ENCODE measurements around the gene FGD2. TPM values are rescaled to one million over a fixed set of nuclear protein-coding genes. Genes with fewer than 3 reads are reported as not detected.

FGD2 gene
- total RNA-seq, 4 donors from 2014 or later: 2.7 to 9.2 (median 5.2) TPM

DNA sequence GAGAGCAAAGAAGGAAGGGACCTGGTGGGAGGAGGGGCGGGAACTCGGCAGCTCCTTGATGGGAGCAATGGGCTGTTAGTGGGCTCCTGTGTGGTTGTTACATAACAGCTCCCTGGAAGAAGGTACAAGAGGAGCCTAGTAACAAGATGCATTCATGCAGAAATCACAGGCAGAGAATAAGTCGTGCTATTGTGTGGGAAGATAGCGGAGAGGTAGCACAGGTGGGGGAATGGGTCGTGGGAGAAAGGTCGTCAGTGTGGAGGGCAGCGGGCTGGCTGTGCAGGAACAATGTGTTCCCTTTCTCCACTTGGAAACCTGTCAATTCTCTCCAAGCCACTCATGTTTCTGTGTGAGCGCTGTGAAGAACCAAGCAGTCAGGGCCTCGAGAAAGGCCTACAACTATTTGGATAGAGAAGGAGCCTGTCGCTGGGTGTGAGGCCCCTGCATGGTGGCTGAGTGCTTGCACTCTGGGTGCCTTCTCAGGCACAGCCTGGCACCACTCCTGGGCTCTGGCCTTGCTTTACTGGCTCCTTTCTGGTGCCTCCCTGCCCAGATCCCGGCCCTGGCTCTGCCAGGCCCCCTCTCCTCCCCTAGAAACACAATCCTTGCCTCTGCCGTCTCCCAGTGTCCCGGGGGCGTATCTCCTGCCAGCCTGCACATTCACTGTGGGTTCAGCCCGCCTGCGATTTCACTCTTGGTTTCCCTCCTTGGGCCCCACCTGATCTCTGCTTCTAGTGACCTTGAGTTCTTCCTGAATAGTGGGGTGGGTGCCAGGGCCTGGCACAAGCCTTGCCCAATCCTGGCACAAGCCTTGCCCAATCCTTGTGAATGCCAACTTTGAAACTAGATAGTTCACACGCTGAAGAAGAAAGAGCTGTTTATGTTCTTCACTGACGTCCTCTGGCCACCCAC, 7.4 kb upstream of the FGD2 start:
- WGBS, 2 donors: 52 to 69% methylated on average over 18 of the region's 18 CpGs
- no peak for DNase-seq (ENCODE audit: low spot score in 2 of 2)
- TF ChIP-seq, protein P1, sequence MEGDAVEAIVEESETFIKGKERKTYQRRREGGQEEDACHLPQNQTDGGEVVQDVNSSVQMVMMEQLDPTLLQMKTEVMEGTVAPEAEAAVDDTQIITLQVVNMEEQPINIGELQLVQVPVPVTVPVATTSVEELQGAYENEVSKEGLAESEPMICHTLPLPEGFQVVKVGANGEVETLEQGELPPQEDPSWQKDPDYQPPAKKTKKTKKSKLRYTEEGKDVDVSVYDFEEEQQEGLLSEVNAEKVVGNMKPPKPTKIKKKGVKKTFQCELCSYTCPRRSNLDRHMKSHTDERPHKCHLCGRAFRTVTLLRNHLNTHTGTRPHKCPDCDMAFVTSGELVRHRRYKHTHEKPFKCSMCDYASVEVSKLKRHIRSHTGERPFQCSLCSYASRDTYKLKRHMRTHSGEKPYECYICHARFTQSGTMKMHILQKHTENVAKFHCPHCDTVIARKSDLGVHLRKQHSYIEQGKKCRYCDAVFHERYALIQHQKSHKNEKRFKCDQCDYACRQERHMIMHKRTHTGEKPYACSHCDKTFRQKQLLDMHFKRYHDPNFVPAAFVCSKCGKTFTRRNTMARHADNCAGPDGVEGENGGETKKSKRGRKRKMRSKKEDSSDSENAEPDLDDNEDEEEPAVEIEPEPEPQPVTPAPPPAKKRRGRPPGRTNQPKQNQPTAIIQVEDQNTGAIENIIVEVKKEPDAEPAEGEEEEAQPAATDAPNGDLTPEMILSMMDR (IDR thresholded peaks at IDR 0.05): no peak
- TF ChIP-seq POLR2A (IDR thresholded peaks at IDR 0.05): no peak
- intact Hi-C loops (cut with DNase I; ENCODE audit: low total_unique reads): no loop called here
- H3K4me3 ChIP-seq (ENCODE audit: low read depth, poor library complexity, severe bottlenecking): no peak overlapping the region

DNA sequence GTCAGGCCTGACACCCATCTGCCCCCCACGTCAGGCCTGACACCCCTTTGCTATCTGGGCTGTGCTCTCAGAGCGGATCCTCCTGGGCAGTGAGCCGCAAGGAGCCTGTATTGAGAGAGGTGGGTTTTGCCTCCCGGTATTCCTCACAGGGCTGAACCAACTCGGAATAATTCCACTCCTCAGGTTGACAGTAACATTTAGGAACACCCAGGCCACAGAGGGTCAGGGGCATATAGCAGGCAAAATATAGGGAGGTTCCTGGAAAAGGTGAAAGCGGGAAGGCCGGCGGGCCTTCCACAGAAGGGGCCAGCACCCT, 6.8 kb upstream of the FGD2 start:
- intact Hi-C loops (cut with DNase I; ENCODE audit: low total_unique reads): no loop called here
- no peak for TF ChIP-seq POLR2A (IDR thresholded peaks at IDR 0.05)
- TF ChIP-seq, protein P1 (IDR thresholded peaks at IDR 0.05): no peak
- no peak overlapping the region for H3K4me3 ChIP-seq (ENCODE audit: low read depth, poor library complexity, severe bottlenecking)
- no peak for DNase-seq (ENCODE audit: low spot score in 2 of 2)
- WGBS, 2 donors: 62 to 71% methylated on average over 8 of the region's 8 CpGs

DNA sequence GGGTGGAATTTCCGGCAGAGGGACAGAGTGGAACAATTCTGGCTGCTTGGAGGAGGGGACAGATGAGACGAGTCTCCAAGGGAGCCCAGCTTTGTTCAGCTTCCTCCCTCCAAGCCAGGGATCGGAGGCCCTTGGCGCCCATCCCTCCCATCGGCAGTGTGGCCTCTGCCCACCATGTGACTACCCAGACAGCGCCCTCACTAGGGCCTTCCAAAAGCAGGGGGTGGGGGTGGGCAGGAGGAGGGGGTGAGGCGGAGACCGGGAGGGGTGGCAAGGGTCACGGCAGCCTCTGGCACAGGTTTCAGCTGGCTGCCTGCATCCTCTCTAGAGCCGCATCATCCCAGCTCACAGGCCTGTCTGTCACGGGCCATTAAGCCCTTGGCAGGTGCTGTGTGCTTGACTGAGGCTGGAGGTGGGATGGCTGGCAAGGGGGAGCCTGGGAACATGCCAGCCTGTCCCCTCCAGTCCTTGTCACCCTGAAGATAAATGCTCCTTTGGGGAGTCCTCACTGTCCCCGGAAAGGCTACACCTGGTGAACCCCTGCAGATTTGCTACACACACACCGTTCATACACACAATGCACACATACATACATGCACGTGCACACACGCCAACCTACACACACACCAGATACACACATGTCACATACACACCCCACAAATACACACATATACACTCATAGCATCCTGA, 6.2 kb upstream of the FGD2 start:
- WGBS, 2 donors: 65 to 71% methylated on average over 10 to 14 of the region's 15 CpGs
- intact Hi-C loops (cut with DNase I; ENCODE audit: low total_unique reads): no loop called here
- DNase-seq (ENCODE audit: low spot score in 2 of 2): no peak
- TF ChIP-seq, protein P1 (IDR thresholded peaks at IDR 0.05): no peak
- no peak for TF ChIP-seq POLR2A (IDR thresholded peaks at IDR 0.05)
- no peak overlapping the region for H3K4me3 ChIP-seq (ENCODE audit: low read depth, poor library complexity, severe bottlenecking)

DNA sequence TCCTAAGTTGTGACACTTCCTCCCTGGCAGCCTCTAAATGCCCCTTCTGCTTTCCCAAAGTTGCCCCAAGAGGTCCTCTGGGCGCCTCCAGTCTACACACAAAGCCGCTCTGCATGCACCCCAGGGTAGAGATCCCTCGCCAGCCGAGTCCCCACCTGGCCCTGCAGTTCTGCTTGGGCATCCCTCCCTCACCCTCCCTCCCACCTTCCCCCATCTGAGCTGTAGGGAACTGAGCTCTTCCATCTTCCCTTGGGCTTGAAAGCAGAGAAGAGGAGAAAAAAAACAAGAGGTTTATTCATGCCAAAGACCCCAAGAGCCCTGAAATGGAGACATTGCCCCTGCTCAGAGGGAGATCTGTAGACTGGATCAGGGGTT, 5.7 kb upstream of the FGD2 start:
- TF ChIP-seq POLR2A (IDR thresholded peaks at IDR 0.05): no peak
- TF ChIP-seq, protein P1 (IDR thresholded peaks at IDR 0.05): no peak
- no peak overlapping the region for H3K4me3 ChIP-seq (ENCODE audit: low read depth, poor library complexity, severe bottlenecking)
- DNase-seq (ENCODE audit: low spot score in 2 of 2): no peak
- WGBS, 2 donors: 91 to 94% methylated on average over 4 of the region's 4 CpGs
- intact Hi-C loops (cut with DNase I; ENCODE audit: low total_unique reads): no loop called here

DNA sequence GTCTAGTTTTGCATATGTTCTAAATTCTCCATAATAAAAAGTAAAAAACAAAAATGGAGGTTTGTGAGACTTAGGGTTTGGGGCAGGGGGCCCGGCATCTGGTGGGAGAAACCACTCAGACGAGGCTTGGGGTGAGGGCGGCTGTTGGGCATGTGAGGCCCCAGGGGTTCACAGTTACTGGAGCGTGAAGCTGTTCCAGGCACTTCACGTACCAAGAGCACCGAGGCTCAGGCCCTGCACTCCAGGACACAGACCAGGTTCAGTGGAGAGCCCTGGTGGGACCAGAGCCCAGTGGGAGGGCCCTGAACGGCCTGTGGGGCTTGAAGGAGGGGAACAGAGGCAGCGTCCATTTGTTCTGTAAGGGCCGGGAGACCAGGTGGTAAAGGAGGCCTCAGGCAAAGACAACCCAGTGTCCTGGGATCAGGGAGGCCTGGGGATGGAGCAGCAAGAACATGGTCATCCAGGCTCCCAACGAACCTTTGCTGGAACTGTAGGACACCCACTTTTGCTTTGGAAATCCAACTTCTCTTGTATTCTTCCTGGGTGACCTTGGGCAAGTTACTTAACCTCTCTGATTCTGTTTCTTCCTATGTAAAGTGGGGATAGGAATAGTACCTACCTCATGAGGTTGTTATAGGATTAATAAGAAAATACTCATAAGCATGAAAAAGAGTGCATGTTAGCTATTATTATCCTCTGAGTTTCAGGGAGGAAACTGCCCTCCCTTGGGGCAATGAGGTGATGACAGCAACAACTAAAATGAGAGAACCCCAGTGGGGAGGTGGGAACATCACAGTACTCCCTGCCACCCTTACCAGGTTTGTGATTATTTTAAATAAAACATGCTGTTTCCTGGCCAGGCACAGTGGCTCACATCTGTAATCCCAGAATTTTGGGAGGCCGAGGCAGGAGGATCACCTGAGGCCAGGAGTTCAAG, 1.1 kb upstream of the FGD2 start:
- no peak for DNase-seq (ENCODE audit: low spot score in 2 of 2)
- WGBS, 2 donors: 85 to 88% methylated on average over 11 of the region's 11 CpGs
- no peak overlapping the region for H3K4me3 ChIP-seq (ENCODE audit: low read depth, poor library complexity, severe bottlenecking)
- TF ChIP-seq POLR2A (IDR thresholded peaks at IDR 0.05): no peak
- TF ChIP-seq, protein P1 (IDR thresholded peaks at IDR 0.05): no peak
- intact Hi-C loops (cut with DNase I; ENCODE audit: low total_unique reads): no loop called here

All from lower leg skin (tissue), 4 donors.